PC-9 (cell line): ENCODE results near the gene CST2.
"Not testable (repeated sequence)": the region's sequence is repeated elsewhere in the genome, so short reads cannot be mapped to it uniquely, and the experiment has no call there.

ENCODE experiments used
- EZH2 ChIP-seq: fragments of 200-600 bp; sonication (generic); IDR thresholded peaks from 2 replicates; pipeline ENCODE4 v1.8.0; 2017; ENCODE audit warnings: antibody characterized with exemption, low read depth
- TF ChIP-seq, protein P1 (sequence below): fragments of 200-600 bp; sonication (generic); conservative IDR thresholded peaks from 2 replicates; pipeline ENCODE4 v1.6.1; 2017; ENCODE audit warnings: mixed run types, antibody characterized with exemption, mild to moderate bottlenecking, moderate library complexity

DNA sequence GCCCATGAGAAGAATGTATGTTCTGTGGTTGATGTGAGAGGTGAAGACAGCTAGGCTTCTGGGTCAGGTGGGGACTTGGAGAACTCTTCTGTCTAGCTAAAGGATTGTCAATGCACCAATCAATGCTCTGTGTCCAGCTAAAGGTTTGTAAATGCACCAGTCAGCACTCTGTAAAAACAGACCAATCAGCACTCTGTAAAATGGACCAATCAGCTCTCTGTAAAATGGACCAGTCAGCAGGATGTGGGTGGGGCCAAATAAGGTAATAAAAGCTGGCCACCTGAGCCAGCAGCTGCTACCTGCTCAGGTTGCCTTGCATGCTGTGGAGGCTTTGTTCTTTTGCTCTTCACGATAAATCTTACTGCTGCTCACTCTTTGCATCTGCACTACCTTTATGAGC, 15.0 kb downstream of the CST2 start:
- TF ChIP-seq EZH2: not testable (repeated sequence)
- TF ChIP-seq, protein P1, sequence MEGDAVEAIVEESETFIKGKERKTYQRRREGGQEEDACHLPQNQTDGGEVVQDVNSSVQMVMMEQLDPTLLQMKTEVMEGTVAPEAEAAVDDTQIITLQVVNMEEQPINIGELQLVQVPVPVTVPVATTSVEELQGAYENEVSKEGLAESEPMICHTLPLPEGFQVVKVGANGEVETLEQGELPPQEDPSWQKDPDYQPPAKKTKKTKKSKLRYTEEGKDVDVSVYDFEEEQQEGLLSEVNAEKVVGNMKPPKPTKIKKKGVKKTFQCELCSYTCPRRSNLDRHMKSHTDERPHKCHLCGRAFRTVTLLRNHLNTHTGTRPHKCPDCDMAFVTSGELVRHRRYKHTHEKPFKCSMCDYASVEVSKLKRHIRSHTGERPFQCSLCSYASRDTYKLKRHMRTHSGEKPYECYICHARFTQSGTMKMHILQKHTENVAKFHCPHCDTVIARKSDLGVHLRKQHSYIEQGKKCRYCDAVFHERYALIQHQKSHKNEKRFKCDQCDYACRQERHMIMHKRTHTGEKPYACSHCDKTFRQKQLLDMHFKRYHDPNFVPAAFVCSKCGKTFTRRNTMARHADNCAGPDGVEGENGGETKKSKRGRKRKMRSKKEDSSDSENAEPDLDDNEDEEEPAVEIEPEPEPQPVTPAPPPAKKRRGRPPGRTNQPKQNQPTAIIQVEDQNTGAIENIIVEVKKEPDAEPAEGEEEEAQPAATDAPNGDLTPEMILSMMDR: not testable (repeated sequence)
